ENCODE results near the gene MRTFA. TPM values are rescaled to one million over a fixed set of nuclear protein-coding genes. Genes with fewer than 3 reads are reported as not detected.
"Not testable (repeated sequence)": the region's sequence is repeated elsewhere in the genome, so short reads cannot be mapped to it uniquely, and the experiment has no call there.

Gene MRTFA
- total RNA-seq, 2 experiments from 2014 or later = 55.3 to 58.9 TPM

GRCh38 chr22:40588726-40589125 is 47.8 kb downstream of the MRTFA start:
- H3K4me3 Mint-ChIP-seq = no peak overlapping the region
- peaks cover 49% of the 10 kb centered on the region for H3K36me3 Mint-ChIP-seq (ENCODE audit: low read depth)
- Histone ChIP-seq H3K27me3 (ENCODE audit: control insufficient read depth in 1 of 2, insufficient read depth in 2 of 2, low read length in 2 of 2) (no peaks in the 10 kb centered on the region), H3K36me3 (ENCODE audit: insufficient read depth, low read length) (peaks cover 3% of the 10 kb centered on the region), H3K9me3 (ENCODE audit: control insufficient read depth in 1 of 2, insufficient read depth in 1 of 2, low read length in 2 of 2) (no peaks in the 10 kb centered on the region), H3K4me1 (ENCODE audit: insufficient read depth, low read length) (no peaks in the 10 kb centered on the region), H3K4me3 (ENCODE audit: low read length) (no peak overlapping the region), H3K27ac (ENCODE audit: low read depth in 1 of 2, low read length in 2 of 2) (no peak overlapping the region)
- ChIA-PET CTCF (no interaction called here), POLR2A (no interaction called here)
- ATAC-seq (ENCODE audit: poor library complexity) (no peak), DNase-seq (no peak)
- no peaks in the 10 kb centered on the region for H3K27me3 Mint-ChIP-seq
- intact Hi-C loops (cut with DNase I, micrococcal nuclease) = no loop called here
- H3K9me3 Mint-ChIP-seq = no peaks in the 10 kb centered on the region
- no peak overlapping the region for H3K27ac Mint-ChIP-seq
- TF ChIP-seq, protein P1, sequence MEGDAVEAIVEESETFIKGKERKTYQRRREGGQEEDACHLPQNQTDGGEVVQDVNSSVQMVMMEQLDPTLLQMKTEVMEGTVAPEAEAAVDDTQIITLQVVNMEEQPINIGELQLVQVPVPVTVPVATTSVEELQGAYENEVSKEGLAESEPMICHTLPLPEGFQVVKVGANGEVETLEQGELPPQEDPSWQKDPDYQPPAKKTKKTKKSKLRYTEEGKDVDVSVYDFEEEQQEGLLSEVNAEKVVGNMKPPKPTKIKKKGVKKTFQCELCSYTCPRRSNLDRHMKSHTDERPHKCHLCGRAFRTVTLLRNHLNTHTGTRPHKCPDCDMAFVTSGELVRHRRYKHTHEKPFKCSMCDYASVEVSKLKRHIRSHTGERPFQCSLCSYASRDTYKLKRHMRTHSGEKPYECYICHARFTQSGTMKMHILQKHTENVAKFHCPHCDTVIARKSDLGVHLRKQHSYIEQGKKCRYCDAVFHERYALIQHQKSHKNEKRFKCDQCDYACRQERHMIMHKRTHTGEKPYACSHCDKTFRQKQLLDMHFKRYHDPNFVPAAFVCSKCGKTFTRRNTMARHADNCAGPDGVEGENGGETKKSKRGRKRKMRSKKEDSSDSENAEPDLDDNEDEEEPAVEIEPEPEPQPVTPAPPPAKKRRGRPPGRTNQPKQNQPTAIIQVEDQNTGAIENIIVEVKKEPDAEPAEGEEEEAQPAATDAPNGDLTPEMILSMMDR (IDR thresholded peaks at IDR 0.05) = no peak
- peaks cover 42% of the 10 kb centered on the region for H3K4me1 Mint-ChIP-seq (ENCODE audit: low read depth)

DNA sequence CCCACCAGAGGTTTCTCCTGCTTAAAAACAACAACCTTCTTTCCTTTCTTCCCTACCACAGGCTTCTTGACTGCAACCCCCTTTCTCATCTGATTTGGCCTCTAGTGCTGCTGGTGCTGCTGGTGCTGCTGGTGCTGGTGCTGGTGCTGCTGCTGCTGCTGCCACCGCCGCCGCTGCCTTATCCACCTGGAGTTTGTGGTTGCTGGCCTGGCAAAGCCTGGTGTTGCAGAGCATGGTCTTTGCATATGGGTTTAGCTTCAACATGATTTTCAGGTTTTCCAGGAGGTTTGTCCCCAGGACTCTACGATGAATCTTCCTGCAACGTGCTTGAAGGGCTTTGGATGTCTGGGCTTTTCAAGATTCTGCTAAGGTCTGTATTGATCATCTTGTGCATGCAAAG is 49.7 kb downstream of the MRTFA start:
- POLR2A ChIA-PET = interaction anchor here (0.7 to 1.1 kb wide), 3 partner anchors 20 to 56 kb away, joined by 3 to 4 read pairs (median 3); partner anchors contain the start of gene MRTFA
- H3K9me3 Mint-ChIP-seq = no peaks in the 10 kb centered on the region
- TF ChIP-seq, protein P1 (IDR thresholded peaks at IDR 0.05) = no peak

GRCh38 chr22:40585310-40585751 is 51.2 kb downstream of the MRTFA start:
- Mint-ChIP-seq H3K27ac (no peak overlapping the region), H3K36me3 (ENCODE audit: low read depth) (peaks cover 53% of the 10 kb centered on the region), H3K4me1 (ENCODE audit: low read depth) (peaks cover 36% of the 10 kb centered on the region), H3K4me3 (no peak overlapping the region), H3K27me3 (no peaks in the 10 kb centered on the region), H3K9me3 (no peaks in the 10 kb centered on the region)
- TF ChIP-seq, protein P1 (IDR thresholded peaks at IDR 0.05) = no peak
- ChIA-PET POLR2A (no interaction called here), CTCF (interaction anchor here (1.0 to 1.4 kb wide), 3 partner anchors 43 to 186 kb away, joined by 3 read pairs; no protein-coding TSS in a partner anchor)
- intact Hi-C loops (cut with DNase I, micrococcal nuclease) = no loop called here
- Histone ChIP-seq H3K4me3 (ENCODE audit: low read length) (no peak overlapping the region), H3K27ac (ENCODE audit: low read depth in 1 of 2, low read length in 2 of 2) (no peak overlapping the region), H3K4me1 (ENCODE audit: insufficient read depth, low read length) (no peaks in the 10 kb centered on the region), H3K36me3 (ENCODE audit: insufficient read depth, low read length) (peaks cover 3% of the 10 kb centered on the region), H3K9me3 (ENCODE audit: control insufficient read depth in 1 of 2, insufficient read depth in 1 of 2, low read length in 2 of 2) (no peaks in the 10 kb centered on the region), H3K27me3 (ENCODE audit: control insufficient read depth in 1 of 2, insufficient read depth in 2 of 2, low read length in 2 of 2) (no peaks in the 10 kb centered on the region)
- DNase-seq = no peak
- ATAC-seq (ENCODE audit: poor library complexity) = no peak

More for the DNA sequence above, 49.7 kb downstream of the MRTFA start:
- intact Hi-C loops (cut with DNase I, micrococcal nuclease) = no loop called here
- H3K9me3 ChIP-seq (ENCODE audit: control insufficient read depth in 1 of 2, insufficient read depth in 1 of 2, low read length in 2 of 2) = no peaks in the 10 kb centered on the region
- H3K27ac ChIP-seq (ENCODE audit: low read depth in 1 of 2, low read length in 2 of 2) = no peak overlapping the region
- CTCF ChIA-PET = no interaction called here
- Mint-ChIP-seq H3K27ac (no peak overlapping the region), H3K4me3 (no peak overlapping the region), H3K4me1 (ENCODE audit: low read depth) (peaks cover 41% of the 10 kb centered on the region), H3K27me3 (no peaks in the 10 kb centered on the region), H3K36me3 (ENCODE audit: low read depth) (peaks cover 53% of the 10 kb centered on the region)
- no peaks in the 10 kb centered on the region for H3K27me3 ChIP-seq (ENCODE audit: control insufficient read depth in 1 of 2, insufficient read depth in 2 of 2, low read length in 2 of 2)
- no peaks in the 10 kb centered on the region for H3K4me1 ChIP-seq (ENCODE audit: insufficient read depth, low read length)
- ATAC-seq (ENCODE audit: poor library complexity) (no peak), DNase-seq (no peak)
- H3K36me3 ChIP-seq (ENCODE audit: insufficient read depth, low read length) = peaks cover 3% of the 10 kb centered on the region
- no peak overlapping the region for H3K4me3 ChIP-seq (ENCODE audit: low read length)

DNA sequence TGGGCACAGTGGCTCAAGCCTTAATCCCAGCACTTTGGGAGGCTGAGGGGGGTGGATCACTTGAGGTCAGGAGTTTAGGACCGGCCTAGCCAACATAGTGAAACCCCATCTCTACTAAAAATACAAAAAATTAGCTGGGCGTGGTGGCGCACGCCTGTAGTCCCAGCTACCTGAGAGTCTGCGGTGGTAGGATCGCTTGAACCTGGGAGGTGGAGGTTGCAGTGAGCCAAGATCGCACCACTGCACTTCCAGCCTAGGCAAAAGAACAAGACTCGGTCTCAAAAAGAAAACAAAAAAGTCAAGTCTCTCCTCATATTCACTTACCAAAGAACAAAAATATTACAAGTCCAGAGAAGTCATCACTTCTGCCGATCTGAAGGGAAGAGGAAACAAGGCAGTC is 51.8 kb downstream of the MRTFA start:
- H3K9me3 ChIP-seq (ENCODE audit: control insufficient read depth in 1 of 2, insufficient read depth in 1 of 2, low read length in 2 of 2); intact Hi-C loops (cut with DNase I, micrococcal nuclease); DNase-seq; H3K27ac Mint-ChIP-seq; H3K27me3 Mint-ChIP-seq; POLR2A ChIA-PET; H3K27me3 ChIP-seq (ENCODE audit: control insufficient read depth in 1 of 2, insufficient read depth in 2 of 2, low read length in 2 of 2); H3K4me3 ChIP-seq (ENCODE audit: low read length); ATAC-seq (ENCODE audit: poor library complexity); H3K4me1 ChIP-seq (ENCODE audit: insufficient read depth, low read length); H3K9me3 Mint-ChIP-seq; H3K4me3 Mint-ChIP-seq; H3K27ac ChIP-seq (ENCODE audit: low read depth in 1 of 2, low read length in 2 of 2); H3K36me3 ChIP-seq (ENCODE audit: insufficient read depth, low read length): not testable (repeated sequence)
- CTCF ChIA-PET = interaction anchor here (1.3 to 1.4 kb wide), 2 partner anchors 43 to 51 kb away, joined by 3 read pairs; no protein-coding TSS in a partner anchor
- Mint-ChIP-seq H3K36me3 (ENCODE audit: low read depth) (peaks cover 49% of the 10 kb centered on the region), H3K4me1 (ENCODE audit: low read depth) (peaks cover 36% of the 10 kb centered on the region)

Data from CD4-positive, alpha-beta T cell (primary cell).